Measurements from ENCODE around the gene FLT3LG. TPM values are rescaled to one million over a fixed set of nuclear protein-coding genes. Genes with fewer than 3 reads are reported as not detected.

The FLT3LG gene
- total RNA-seq, 1 experiment from 2014 or later, result 5.1 TPM

- Histone ChIP-seq H3K4me1 (replicated peaks; ENCODE audit: insufficient read depth) (no peaks in the 10 kb centered on the region; the same call in 1 of the 2 replicates), H3F3A (ENCODE audit: insufficient read depth, low read depth) (peaks cover 12% of the 10 kb centered on the region; the same call in 1 of the 2 replicates), H4K20me1 (ENCODE audit: insufficient read depth) (peaks cover 3% of the 10 kb centered on the region; the same call in 1 of the 2 replicates), H3K36me3 (ENCODE audit: low read depth) (no peaks in the 10 kb centered on the region), H3K4me3 (peak overlapping the region; percentile 87), H3K27me3 (ENCODE audit: insufficient read depth, low read depth) (no peaks in the 10 kb centered on the region), H3K9me3 (ENCODE audit: insufficient read depth, low read depth) (no peaks in the 10 kb centered on the region), H3K27ac (no peak overlapping the region), H3K4me2 (peak overlapping the region; percentile 91), H3K9me2 (ENCODE audit: insufficient read depth) (no peaks in the 10 kb centered on the region), H2AFZ (peak overlapping the region; percentile 86), H3K79me2 (ENCODE audit: low read depth) (no peaks in the 10 kb centered on the region)
- DNase-seq, result peak; percentile 61 to 73
- CTCF ChIA-PET, result interaction anchor here (0.6 kb wide), 1 partner anchor 13 kb away, joined by 4 read pairs; no protein-coding TSS in a partner anchor
- TF ChIP-seq CTCF (conservative IDR thresholded peaks at IDR 0.05) (no peak; the same call in 1 of the 2 replicates), EZH2 (IDR thresholded peaks at IDR 0.05; ENCODE audit: low read depth) (no peak)
- intact Hi-C loops (cut with micrococcal nuclease; ENCODE audit: unreplicated experiment), result no loop called here
- no TSS peak for BruUV-seq (replicated peaks)
- POLR2A ChIA-PET (ENCODE audit: unreplicated experiment), result no interaction called here
Observed at GRCh38 chr19:49533551-49534488, 59.8 kb downstream of the FLT3LG start.

GRCh38 chr19:49534632-49535385, 60.8 kb downstream of the FLT3LG start:
- ChIA-PET CTCF (interaction anchor here (0.7 kb wide), 1 partner anchor 30 kb away, joined by 7 read pairs; no protein-coding TSS in a partner anchor), POLR2A (ENCODE audit: unreplicated experiment) (no interaction called here)
- H3K4me2 ChIP-seq, result peak overlapping the region; percentile 91
- peaks cover 9% of the 10 kb centered on the region; the same call in 1 of the 2 replicates for H3F3A ChIP-seq (ENCODE audit: insufficient read depth, low read depth)
- H2AFZ ChIP-seq, result no peak overlapping the region; the same call in 1 of the 2 replicates
- no peaks in the 10 kb centered on the region for H3K9me2 ChIP-seq (ENCODE audit: insufficient read depth)
- no peaks in the 10 kb centered on the region; the same call in 1 of the 2 replicates for H3K4me1 ChIP-seq (replicated peaks; ENCODE audit: insufficient read depth)
- H3K79me2 ChIP-seq (ENCODE audit: low read depth), result no peaks in the 10 kb centered on the region
- no peaks in the 10 kb centered on the region for H3K36me3 ChIP-seq (ENCODE audit: low read depth)
- TF ChIP-seq EZH2 (IDR thresholded peaks at IDR 0.05; ENCODE audit: low read depth) (no peak), CTCF (conservative IDR thresholded peaks at IDR 0.05) (no peak)
- no peak overlapping the region for H3K27ac ChIP-seq
- no peaks in the 10 kb centered on the region for H3K27me3 ChIP-seq (ENCODE audit: insufficient read depth, low read depth)
- no TSS peak for BruUV-seq (replicated peaks)
- no peak for DNase-seq
- peaks cover 3% of the 10 kb centered on the region; the same call in 1 of the 2 replicates for H4K20me1 ChIP-seq (ENCODE audit: insufficient read depth)
- intact Hi-C loops (cut with micrococcal nuclease; ENCODE audit: unreplicated experiment), result no loop called here
- no peaks in the 10 kb centered on the region for H3K9me3 ChIP-seq (ENCODE audit: insufficient read depth, low read depth)
- H3K4me3 ChIP-seq, result peak overlapping the region; percentile 87; the same call in 1 of the 2 replicates

Small RNAs within 50 kb of the gene (microRNA-seq; reads per million reads assigned to microRNA genes)
- 20.2 reads per million, percentile 32 among the genes with 10 or more reads in this experiment for gene MIR150 (ENCODE audit: borderline number of aligned reads, borderline replicate concordance)

Other genes with a start within 250 kb of the FLT3LG start
- gene SLC6A16, start 149.0 kb upstream of the FLT3LG start, total RNA-seq (2021), result 0.48 and 0.61 TPM in 2 replicates
- not detected in 2 replicates for gene CD37, start 138.8 kb upstream of the FLT3LG start, total RNA-seq (2021)
- 55.5 and 55.6 TPM in 2 replicates for gene TEAD2, start 111.8 kb upstream of the FLT3LG start, total RNA-seq (2021)
- 0.85 TPM in 1 of 2 replicates, not detected in the other for gene DKKL1, start 110.3 kb upstream of the FLT3LG start, total RNA-seq (2021)
- gene KASH5, start 86.0 kb upstream of the FLT3LG start, total RNA-seq (2021), result 0.39 TPM in 1 of 2 replicates, not detected in the other
- not detected in 2 replicates for gene PTH2, start 50.8 kb upstream of the FLT3LG start, total RNA-seq (2021)
- gene GFY, start 48.8 kb upstream of the FLT3LG start, total RNA-seq (2021), result not detected in 2 replicates
- gene SLC17A7, start 32.7 kb upstream of the FLT3LG start, total RNA-seq (2021), result 0.68 and 0.70 TPM in 2 replicates
- gene PIH1D1, start 22.4 kb upstream of the FLT3LG start, total RNA-seq (2021), result 156 and 184 TPM in 2 replicates
- 40.9 and 66.8 TPM in 2 replicates for gene ALDH16A1, start 21.0 kb upstream of the FLT3LG start, total RNA-seq (2021)
- gene RPL13A, start 13.4 kb downstream of the FLT3LG start, total RNA-seq (2021), result 2,360 and 3,865 TPM in 2 replicates
- gene RPS11, start 22.2 kb downstream of the FLT3LG start, total RNA-seq (2021), result 1,702 and 2,282 TPM in 2 replicates
- gene FCGRT, start 38.4 kb downstream of the FLT3LG start, total RNA-seq (2021), result 4.8 and 6.7 TPM in 2 replicates
- gene RCN3, start 53.8 kb downstream of the FLT3LG start, total RNA-seq (2021), result 0.75 and 0.96 TPM in 2 replicates
- 63.6 and 71.3 TPM in 2 replicates for gene NOSIP, start 106.3 kb downstream of the FLT3LG start, total RNA-seq (2021)
- gene PRRG2, start 107.1 kb downstream of the FLT3LG start, total RNA-seq (2021), result 16.2 TPM in 2 replicates
- gene PRR12, start 117.0 kb downstream of the FLT3LG start, total RNA-seq (2021), result 40.4 and 41.3 TPM in 2 replicates
- gene RRAS, start 165.9 kb downstream of the FLT3LG start, total RNA-seq (2021), result 36.6 and 40.6 TPM in 2 replicates
- 86.9 and 91.3 TPM in 2 replicates for gene SCAF1, start 168.0 kb downstream of the FLT3LG start, total RNA-seq (2021)
- 181 and 220 TPM in 2 replicates for gene IRF3, start 191.6 kb downstream of the FLT3LG start, total RNA-seq (2021)
- 80.3 and 84.8 TPM in 2 replicates for gene BCL2L12, start 191.7 kb downstream of the FLT3LG start, total RNA-seq (2021)
- gene PRMT1, start 203.1 kb downstream of the FLT3LG start, total RNA-seq (2021), result 228 and 261 TPM in 2 replicates
- gene ADM5, start 215.4 kb downstream of the FLT3LG start, total RNA-seq (2021), result 9.5 and 14.2 TPM in 2 replicates
- gene CPT1C, start 216.9 kb downstream of the FLT3LG start, total RNA-seq (2021), result 1.7 and 2.1 TPM in 2 replicates